ENCODE measurements around the gene PRR11.
"Not testable (repeated sequence)": the region's sequence is repeated elsewhere in the genome, so short reads cannot be mapped to it uniquely, and the experiment has no call there.

PRR11 gene

GRCh38 chr17:59220328-59221158, 65.0 kb downstream of the PRR11 start, which contains the start of gene GDPD1:
TSS of gene GDPD1 (plus strand) at chr17:59220511. CDS start at chr17:59220610, 99 bp downstream.
- TF ChIP-seq, protein P1, sequence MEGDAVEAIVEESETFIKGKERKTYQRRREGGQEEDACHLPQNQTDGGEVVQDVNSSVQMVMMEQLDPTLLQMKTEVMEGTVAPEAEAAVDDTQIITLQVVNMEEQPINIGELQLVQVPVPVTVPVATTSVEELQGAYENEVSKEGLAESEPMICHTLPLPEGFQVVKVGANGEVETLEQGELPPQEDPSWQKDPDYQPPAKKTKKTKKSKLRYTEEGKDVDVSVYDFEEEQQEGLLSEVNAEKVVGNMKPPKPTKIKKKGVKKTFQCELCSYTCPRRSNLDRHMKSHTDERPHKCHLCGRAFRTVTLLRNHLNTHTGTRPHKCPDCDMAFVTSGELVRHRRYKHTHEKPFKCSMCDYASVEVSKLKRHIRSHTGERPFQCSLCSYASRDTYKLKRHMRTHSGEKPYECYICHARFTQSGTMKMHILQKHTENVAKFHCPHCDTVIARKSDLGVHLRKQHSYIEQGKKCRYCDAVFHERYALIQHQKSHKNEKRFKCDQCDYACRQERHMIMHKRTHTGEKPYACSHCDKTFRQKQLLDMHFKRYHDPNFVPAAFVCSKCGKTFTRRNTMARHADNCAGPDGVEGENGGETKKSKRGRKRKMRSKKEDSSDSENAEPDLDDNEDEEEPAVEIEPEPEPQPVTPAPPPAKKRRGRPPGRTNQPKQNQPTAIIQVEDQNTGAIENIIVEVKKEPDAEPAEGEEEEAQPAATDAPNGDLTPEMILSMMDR (IDR thresholded peaks at IDR 0.05; ENCODE audit: extremely low read depth, missing control alignments), result peak; percentile 65
- peak; percentile 94 for DNase-seq (ENCODE audit: low spot score)

GRCh38 chr17:59221159-59221847, 65.8 kb downstream of the PRR11 start:
- no peak for DNase-seq (ENCODE audit: low spot score)
- TF ChIP-seq, protein P1 (IDR thresholded peaks at IDR 0.05; ENCODE audit: extremely low read depth, missing control alignments), result no peak

DNA sequence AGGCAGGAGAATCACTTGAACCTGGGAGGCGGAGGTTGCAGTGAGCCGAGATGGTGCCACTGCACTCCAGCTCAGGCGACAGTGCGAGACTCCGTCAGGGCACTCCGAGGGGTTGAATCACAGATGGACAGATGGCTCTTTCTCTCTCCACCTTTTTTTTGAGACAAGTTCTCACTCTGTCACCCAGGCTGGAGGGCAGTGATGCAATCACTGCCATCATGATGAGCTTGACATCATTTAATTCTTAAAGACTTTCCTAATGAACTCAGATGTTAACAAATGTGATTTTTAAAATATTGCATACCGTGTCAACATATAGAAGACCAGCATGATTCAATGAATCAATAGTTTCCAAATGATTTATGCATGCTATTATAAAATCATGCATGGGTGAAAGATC, 68.3 kb downstream of the PRR11 start:
- TF ChIP-seq, protein P1 (IDR thresholded peaks at IDR 0.05; ENCODE audit: extremely low read depth, missing control alignments), result no peak
- DNase-seq (ENCODE audit: low spot score), result no peak

DNA sequence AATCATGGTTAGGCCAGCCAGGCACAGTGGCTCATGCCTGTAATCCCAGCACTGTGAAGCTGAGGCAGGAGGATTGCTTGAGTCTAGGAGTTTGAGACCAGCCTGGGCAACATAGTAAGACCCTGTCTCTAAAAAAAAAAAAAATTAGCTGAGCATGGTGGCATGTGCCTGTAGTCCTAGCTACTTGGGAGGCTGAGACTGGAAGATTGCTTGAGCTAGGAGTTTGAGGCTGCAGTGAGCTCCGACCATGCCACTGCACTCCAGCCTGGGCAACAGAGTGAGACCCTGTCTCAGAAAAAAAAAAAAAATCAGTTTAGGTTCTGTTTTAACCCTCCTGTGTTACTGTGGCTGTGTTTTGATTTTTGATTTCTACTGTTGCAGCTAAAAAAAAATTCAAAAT, 73.0 kb downstream of the PRR11 start:
- not testable (repeated sequence) for DNase-seq (ENCODE audit: low spot score)

DNA sequence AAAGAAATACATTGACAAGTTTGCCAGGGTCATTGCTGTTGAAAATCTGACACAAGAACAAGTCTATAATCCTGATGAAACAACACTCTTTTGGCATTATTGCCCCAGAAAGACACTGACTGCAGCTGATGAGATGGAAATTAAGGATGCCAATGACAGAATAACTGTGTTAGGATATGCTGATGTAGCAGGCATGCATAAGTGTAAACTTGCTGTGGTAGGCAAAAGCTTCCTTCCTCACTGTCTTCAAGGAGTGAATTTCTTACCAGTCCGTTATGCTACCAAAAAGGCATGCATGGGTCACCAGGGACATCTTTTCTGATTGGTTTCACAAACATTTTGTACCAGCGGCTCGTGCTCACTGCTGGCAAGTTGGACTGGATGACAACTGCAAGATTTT, 75.2 kb downstream of the PRR11 start:
- no peak for DNase-seq (ENCODE audit: low spot score)
- TF ChIP-seq, protein P1 (IDR thresholded peaks at IDR 0.05; ENCODE audit: extremely low read depth, missing control alignments), result no peak

GRCh38 chr17:59234631-59235030, 79.1 kb downstream of the PRR11 start:
- DNase-seq (ENCODE audit: low spot score), result peak; percentile 29
- TF ChIP-seq, protein P1 (IDR thresholded peaks at IDR 0.05; ENCODE audit: extremely low read depth, missing control alignments), result no peak

DNA sequence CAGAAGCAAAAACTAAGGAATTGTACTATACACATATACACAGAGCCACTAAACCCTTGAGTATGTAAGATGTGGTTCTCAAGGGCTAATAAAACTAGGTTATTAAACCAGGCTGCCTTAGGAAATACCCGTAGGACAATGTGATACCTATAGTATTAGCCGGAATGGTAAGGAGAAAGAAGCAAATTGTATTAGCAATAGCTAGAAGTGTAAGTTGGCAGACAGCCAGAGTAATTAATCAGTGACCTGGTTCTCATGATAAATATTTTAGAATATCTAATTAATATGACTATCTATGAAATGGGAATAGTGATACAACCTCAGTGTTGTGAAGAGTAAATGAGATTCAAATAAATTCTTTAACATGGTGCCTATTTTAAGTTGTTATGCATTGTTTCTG, 83.4 kb downstream of the PRR11 start:
- TF ChIP-seq, protein P1 (IDR thresholded peaks at IDR 0.05; ENCODE audit: extremely low read depth, missing control alignments), result no peak
- DNase-seq (ENCODE audit: low spot score), result no peak

Measured in GM20000 (cell line).